Smooth muscle cell (in vitro differentiated cells): Measurements from ENCODE around the gene PCGF1. TPM values are rescaled to one million over a fixed set of nuclear protein-coding genes. Genes with fewer than 3 reads are reported as not detected.

Experiments
- DNase-seq: peaks from one replicate; lab custom pipeline; 2025; ENCODE audit not compliant: unreplicated experiment; lab: John Stamatoyannopoulos, UW
- H2AFZ ChIP-seq: fragments of 200-600 bp; sonication (generic); 2 replicates; pipeline ENCODE4 v1.6.0; 2016; ENCODE audit warnings: antibody characterized with exemption, low read depth, mild to moderate bottlenecking
- H3F3A ChIP-seq: fragments of 200-600 bp; sonication (generic); 2 replicates; pipeline ENCODE4 v1.6.0; 2017; ENCODE audit warnings: antibody characterized with exemption, low read depth
- H3K27ac ChIP-seq: fragments of 200-600 bp; sonication (generic); 2 replicates; pipeline ENCODE4 v1.5.1; 2016; ENCODE audit warnings: low read depth, mild to moderate bottlenecking
- H3K27me3 ChIP-seq: fragments of 200-600 bp; sonication (generic); 2 replicates; pipeline ENCODE4 v1.6.1; 2016; ENCODE audit warnings: low read depth, mild to moderate bottlenecking
- H3K36me3 ChIP-seq: fragments of 200-600 bp; sonication (generic); 2 replicates; pipeline ENCODE4 v1.5.1; 2016; ENCODE audit warnings: low read depth
- H3K4me1 ChIP-seq: fragments of 200-600 bp; sonication (generic); 2 replicates; pipeline ENCODE4 v1.5.1; 2016; ENCODE audit warnings: low read depth
- H3K4me2 ChIP-seq: fragments of 200-600 bp; sonication (generic); 2 replicates; pipeline ENCODE4 v1.6.0; 2016; ENCODE audit warnings: mild to moderate bottlenecking
- H3K4me3 ChIP-seq: fragments of 200-600 bp; sonication (generic); 2 replicates; pipeline ENCODE4 v1.5.1; 2016; ENCODE audit warnings: mild to moderate bottlenecking
- H3K79me2 ChIP-seq: fragments of 200-600 bp; sonication (generic); 2 replicates; pipeline ENCODE4 v1.6.0; 2016; ENCODE audit warnings: low read depth, mild to moderate bottlenecking
- H3K9ac ChIP-seq: fragments of 200-600 bp; sonication (generic); 2 replicates; pipeline ENCODE4 v1.6.0; 2016; ENCODE audit warnings: low read depth
- H3K9me3 ChIP-seq: fragments of 200-600 bp; sonication (generic); replicated peaks from 2 replicates; pipeline ENCODE4 v1.5.1; 2016; ENCODE audit warnings: low read depth
- H4K20me1 ChIP-seq: fragments of 200-600 bp; sonication (generic); 2 replicates; pipeline ENCODE4 v1.6.0; 2016; ENCODE audit warnings: low read depth
- CTCF ChIP-seq: fragments of 200-600 bp; sonication (generic); IDR thresholded peaks from 2 replicates; pipeline ENCODE4 v1.5.1; 2017; ENCODE audit warnings: borderline replicate concordance, mild to moderate bottlenecking, antibody characterized with exemption; ENCODE audit not compliant: insufficient read depth, poor library complexity, severe bottlenecking
- WGBS: methylation state at CpG from one replicate; pipeline ENCODE4 v1.1.7; 2016; ENCODE audit warnings: low lambda C conversion rate; 5-methylcytosine and 5-hydroxymethylcytosine counted together
- polyA plus RNA-seq: library from polyadenylated mRNA; unstranded; fragments of >200 nt; fragmentation: Nextera tagmentation; extraction: Ambion mirVana; gene quantifications from 2 replicates; pipeline ENCODE4 v1.2.1, GENCODE V29; 2016
- total RNA-seq: library from RNA; depleted of rRNA; stranded (reverse); fragments of >200 nt; gene quantifications from 2 replicates; pipeline ENCODE4 v1.2.3, GENCODE V29; 2014

PCGF1 gene
- total and polyA plus RNA-seq, 2 experiments from 2014 or later = 19.1 to 29.3 TPM

- no peak for TF ChIP-seq CTCF
- H3K79me2 ChIP-seq = no peaks in the 10 kb centered on the region
- no peak for DNase-seq
- no peak overlapping the region for H3K9ac ChIP-seq
- H3K36me3 ChIP-seq = no peaks in the 10 kb centered on the region
- 11% methylated on average over 20 of the region's 36 CpGs for WGBS
- H3K9me3 ChIP-seq = no peaks in the 10 kb centered on the region
- no peak overlapping the region for H3K4me3 ChIP-seq
- H3K4me2 ChIP-seq = no peak overlapping the region
- H3K4me1 ChIP-seq = peaks cover 21% of the 10 kb centered on the region
- peaks cover 84% of the 10 kb centered on the region for H3K27me3 ChIP-seq
- no peaks in the 10 kb centered on the region for H4K20me1 ChIP-seq
- no peak overlapping the region for H3K27ac ChIP-seq
- no peak overlapping the region for H2AFZ ChIP-seq
- H3F3A ChIP-seq = peaks cover 5% of the 10 kb centered on the region
These were observed 5.5 kb upstream of the PCGF1 start for GRCh38 chr2:74512744-74513604.

- no peak overlapping the region for H3K27ac ChIP-seq
- no peaks in the 10 kb centered on the region for H4K20me1 ChIP-seq
- H3K27me3 ChIP-seq = peaks cover 68% of the 10 kb centered on the region
- H3K4me3 ChIP-seq = no peak overlapping the region
- no peak overlapping the region for H3K9ac ChIP-seq
- no peak overlapping the region for H3K4me2 ChIP-seq
- H3K9me3 ChIP-seq = no peaks in the 10 kb centered on the region
- 70% methylated on average over 11 of the region's 11 CpGs for WGBS
- DNase-seq = no peak
- H3F3A ChIP-seq = peaks cover 5% of the 10 kb centered on the region
- H3K79me2 ChIP-seq = peaks cover 6% of the 10 kb centered on the region
- H3K4me1 ChIP-seq = peaks cover 26% of the 10 kb centered on the region
- no peaks in the 10 kb centered on the region for H3K36me3 ChIP-seq
- no peak overlapping the region for H2AFZ ChIP-seq
- TF ChIP-seq CTCF = no peak
These were observed 3.9 kb upstream of the PCGF1 start for GRCh38 chr2:74511104-74511989.

GRCh38 chr2:74510272-74510671, 2.8 kb upstream of the PCGF1 start:
- Histone ChIP-seq H3K27me3 (peaks cover 57% of the 10 kb centered on the region), H3K27ac (no peak overlapping the region), H3K9ac (no peak overlapping the region), H4K20me1 (peaks cover 4% of the 10 kb centered on the region), H3F3A (peaks cover 5% of the 10 kb centered on the region), H3K36me3 (no peaks in the 10 kb centered on the region), H3K9me3 (no peaks in the 10 kb centered on the region), H2AFZ (no peak overlapping the region), H3K79me2 (peaks cover 16% of the 10 kb centered on the region), H3K4me2 (no peak overlapping the region), H3K4me1 (peaks cover 31% of the 10 kb centered on the region), H3K4me3 (no peak overlapping the region)
- no peak for TF ChIP-seq CTCF
- 95% methylated on average over 4 of the region's 4 CpGs for WGBS
- no peak for DNase-seq
